ENCODE data around the gene GDF2. TPM values are rescaled to one million over a fixed set of nuclear protein-coding genes. Genes with fewer than 3 reads are reported as not detected.

The GDF2 gene
- total RNA-seq, 2 donors from 2014 or later: not detected

- no peak for DNase-seq
- intact Hi-C loops (cut with DNase I, micrococcal nuclease): no loop called here
- no peak for ATAC-seq
Observed at GRCh38 chr10:47288916-47289495, 33.2 kb upstream of the GDF2 start.

GRCh38 chr10:47289921-47290320 is 32.3 kb upstream of the GDF2 start:
- intact Hi-C loops (cut with DNase I, micrococcal nuclease): no loop called here
- ATAC-seq: no peak
- no peak for DNase-seq

GRCh38 chr10:47290338-47290737 is 31.9 kb upstream of the GDF2 start:
- ATAC-seq (no peak), DNase-seq (no peak)
- intact Hi-C loops (cut with DNase I, micrococcal nuclease): no loop called here

GRCh38 chr10:47291682-47292081 is 30.6 kb upstream of the GDF2 start:
- DNase-seq (no peak), ATAC-seq (no peak)
- intact Hi-C loops (cut with DNase I, micrococcal nuclease): no loop called here

- ATAC-seq: no peak
- intact Hi-C loops (cut with DNase I, micrococcal nuclease): no loop called here
- no peak for DNase-seq
Observed at GRCh38 chr10:47294057-47294456, 28.2 kb upstream of the GDF2 start.

- intact Hi-C loops (cut with DNase I, micrococcal nuclease): no loop called here
Observed at GRCh38 chr10:47294501-47294900, 27.8 kb upstream of the GDF2 start.

GRCh38 chr10:47295411-47295810 is 26.8 kb upstream of the GDF2 start:
- DNase-seq: no peak
- intact Hi-C loops (cut with DNase I, micrococcal nuclease): no loop called here
- ATAC-seq: no peak

More at GRCh38 chr10:47294501-47294900, 27.8 kb upstream of the GDF2 start:
- ATAC-seq (no peak), DNase-seq (no peak)

- intact Hi-C loops (cut with DNase I, micrococcal nuclease): no loop called here
- DNase-seq: no peak
- no peak for ATAC-seq
Observed at GRCh38 chr10:47296156-47296894, 25.9 kb upstream of the GDF2 start.

- no peak for DNase-seq
- intact Hi-C loops (cut with DNase I, micrococcal nuclease): no loop called here
Observed at GRCh38 chr10:47296941-47297340, 25.3 kb upstream of the GDF2 start.

GRCh38 chr10:47297866-47298540 is 24.3 kb upstream of the GDF2 start:
- no peak for ATAC-seq
- intact Hi-C loops (cut with DNase I, micrococcal nuclease): no loop called here
- no peak for DNase-seq

More at GRCh38 chr10:47296941-47297340, 25.3 kb upstream of the GDF2 start:
- ATAC-seq: no peak

GRCh38 chr10:47298715-47299114 is 23.5 kb upstream of the GDF2 start:
- intact Hi-C loops (cut with DNase I, micrococcal nuclease): no loop called here
- DNase-seq (no peak), ATAC-seq (no peak)

- no peak for DNase-seq
- intact Hi-C loops (cut with DNase I, micrococcal nuclease): no loop called here
- ATAC-seq: no peak
Observed at GRCh38 chr10:47299611-47300428, 22.4 kb upstream of the GDF2 start, which contains the start of gene GDF10. GDF10 (plus strand) TSS chr10:47300197; CDS start chr10:47300652, 455 bp downstream.

GRCh38 chr10:47300429-47300931 is 21.8 kb upstream of the GDF2 start:
- intact Hi-C loops (cut with DNase I, micrococcal nuclease): no loop called here
- ATAC-seq (no peak), DNase-seq (no peak)

GRCh38 chr10:47301833-47302232 is 20.4 kb upstream of the GDF2 start:
- intact Hi-C loops (cut with DNase I, micrococcal nuclease): no loop called here
- DNase-seq (no peak), ATAC-seq (no peak)

- intact Hi-C loops (cut with DNase I, micrococcal nuclease): no loop called here
- ATAC-seq (no peak), DNase-seq (no peak)
Observed at GRCh38 chr10:47303105-47303504, 19.1 kb upstream of the GDF2 start.

GRCh38 chr10:47303866-47304265 is 18.4 kb upstream of the GDF2 start:
- no peak for ATAC-seq
- no peak for DNase-seq
- intact Hi-C loops (cut with DNase I, micrococcal nuclease): no loop called here

GRCh38 chr10:47305566-47305965 is 16.7 kb upstream of the GDF2 start:
- intact Hi-C loops (cut with DNase I, micrococcal nuclease): no loop called here
- no peak for ATAC-seq
- DNase-seq: no peak

GRCh38 chr10:47306387-47307210 is 15.7 kb upstream of the GDF2 start:
- DNase-seq (no peak), ATAC-seq (no peak)
- intact Hi-C loops (cut with DNase I, micrococcal nuclease): no loop called here

Data from left colon (tissue), 2 donors.